Astrocyte (in vitro differentiated cells and primary cell): ENCODE results near the gene IMMP2L. TPM values are rescaled to one million over a fixed set of nuclear protein-coding genes. Genes with fewer than 3 reads are reported as not detected.
A peak's percentile ranks its signal among the peaks of the same experiment; 100 is the strongest.

ENCODE experiments used
- DNase-seq: peaks from one replicate; pipeline ENCODE4 v3.0.0-alpha.2; 2010; ENCODE audit warnings: low read depth
- FAIRE-seq: peaks from 2 replicates; lab custom pipeline; 2011; peaks lifted over from hg19 to GRCh38; lab: Jason Lieb, UNC
- H2AFZ ChIP-seq: 2 replicates; pipeline ENCODE4 v1.6.0; 2012; ENCODE audit warnings: low read depth, low read length, inconsistent platforms
- H3K27ac ChIP-seq: 2 replicates; pipeline ENCODE4 v1.5.1; 2011; ENCODE audit warnings: low read depth, low read length, inconsistent platforms
- H3K27me3 ChIP-seq: 2 replicates; pipeline ENCODE4 v1.6.0; 2011; ENCODE audit warnings: low read length, inconsistent platforms; ENCODE audit not compliant: insufficient read depth
- H3K36me3 ChIP-seq: 2 replicates; pipeline ENCODE4 v1.5.1; 2011; ENCODE audit warnings: low read length, inconsistent platforms; ENCODE audit not compliant: insufficient read depth
- H3K4me1 ChIP-seq: 2 replicates; pipeline ENCODE4 v1.5.1; 2011; ENCODE audit warnings: low read length, inconsistent platforms; ENCODE audit not compliant: insufficient read depth
- H3K4me2 ChIP-seq: 2 replicates; pipeline ENCODE4 v1.6.0; 2012; ENCODE audit warnings: low read length, inconsistent platforms
- H3K4me3 ChIP-seq: 2 replicates; pipeline ENCODE4 v1.5.1; 2011; ENCODE audit warnings: low read depth, mild to moderate bottlenecking, low read length, inconsistent platforms; ENCODE audit not compliant: insufficient read depth
- H3K79me2 ChIP-seq: 2 replicates; pipeline ENCODE4 v1.6.0; 2012; ENCODE audit warnings: mild to moderate bottlenecking, low read length, inconsistent platforms; ENCODE audit not compliant: insufficient read depth
- H3K9ac ChIP-seq: 2 replicates; pipeline ENCODE4 v1.6.0; 2012; ENCODE audit warnings: mild to moderate bottlenecking, low read length, inconsistent platforms
- H3K9me3 ChIP-seq: 2 replicates; pipeline ENCODE4 v1.5.1; 2012; ENCODE audit warnings: low read depth, mild to moderate bottlenecking, low read length, inconsistent platforms; ENCODE audit not compliant: insufficient read depth
- H4K20me1 ChIP-seq: 2 replicates; pipeline ENCODE4 v1.6.0; 2012; ENCODE audit warnings: low read length, inconsistent platforms; ENCODE audit not compliant: insufficient read depth
- H3K27ac Mint-ChIP-seq: one replicate; pipeline ENCODE4 v1.8.0; 2021; ENCODE audit warnings: mild to moderate bottlenecking, mixed read lengths; ENCODE audit not compliant: unreplicated experiment
- H3K27me3 Mint-ChIP-seq: one replicate; pipeline ENCODE4 v1.8.0; 2021; ENCODE audit warnings: low read depth, mixed read lengths; ENCODE audit not compliant: unreplicated experiment
- H3K36me3 Mint-ChIP-seq: one replicate; pipeline ENCODE4 v1.8.0; 2021; ENCODE audit warnings: low read depth, mixed read lengths; ENCODE audit not compliant: unreplicated experiment
- H3K4me1 Mint-ChIP-seq: one replicate; pipeline ENCODE4 v1.8.0; 2021; ENCODE audit warnings: low read depth, mixed read lengths; ENCODE audit not compliant: unreplicated experiment
- H3K4me3 Mint-ChIP-seq: one replicate; pipeline ENCODE4 v1.8.0; 2021; ENCODE audit warnings: mild to moderate bottlenecking, moderate library complexity, mixed read lengths; ENCODE audit not compliant: unreplicated experiment
- H3K9me3 Mint-ChIP-seq: one replicate; pipeline ENCODE4 v1.8.0; 2021; ENCODE audit warnings: mild to moderate bottlenecking, mixed read lengths; ENCODE audit not compliant: unreplicated experiment
- EZH2 ChIP-seq: IDR thresholded peaks from 2 replicates; pipeline ENCODE4 v1.6.1; 2012; ENCODE audit warnings: mild to moderate bottlenecking, low read length, inconsistent platforms; ENCODE audit not compliant: insufficient read depth
- total RNA-seq: library from RNA; stranded (reverse); gene quantifications from 2 replicates; pipeline ENCODE4 v1.2.1, GENCODE V29; 2021
- TF ChIP-seq, protein P1 (sequence below): IDR thresholded peaks from 2 replicates; pipeline ENCODE4 v1.5.1; 2011; ENCODE audit warnings: low read depth, mild to moderate bottlenecking, inconsistent platforms, low read length, moderate library complexity; ENCODE audit not compliant: insufficient read depth

The IMMP2L gene
- total RNA-seq, 1 donor from 2014 or later: 13.8 TPM

DNA sequence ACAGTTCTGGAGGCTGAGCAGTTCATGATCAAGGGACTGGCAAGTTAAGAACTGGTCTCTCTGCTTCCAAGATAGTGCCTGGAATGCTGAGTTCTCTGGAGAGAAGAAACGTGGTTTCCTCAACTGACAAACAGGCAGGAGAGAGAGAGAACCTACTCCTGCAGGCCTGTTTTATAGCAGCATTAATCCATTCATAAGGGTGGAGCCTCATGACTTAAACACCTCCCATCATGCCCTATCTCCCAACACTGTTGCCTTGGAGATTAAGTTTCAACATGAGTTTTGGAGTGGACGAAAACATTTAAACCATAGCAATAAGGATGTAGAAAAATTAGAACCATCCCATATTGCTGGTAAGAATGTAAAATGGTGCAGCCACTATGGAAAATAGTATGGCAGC is 32.3 kb upstream of the IMMP2L start:
- DNase-seq (no peak), FAIRE-seq (no peak)
- H3K4me1 Mint-ChIP-seq: no peaks in the 10 kb centered on the region
- no peak overlapping the region for H3K27ac Mint-ChIP-seq
- H3K36me3 Mint-ChIP-seq: no peaks in the 10 kb centered on the region
- Histone ChIP-seq H4K20me1 (no peaks in the 10 kb centered on the region), H3K9me3 (no peaks in the 10 kb centered on the region), H3K79me2 (no peaks in the 10 kb centered on the region), H3K9ac (no peak overlapping the region), H3K4me1 (no peaks in the 10 kb centered on the region), H3K27me3 (no peaks in the 10 kb centered on the region), H3K27ac (no peak overlapping the region), H3K4me3 (no peak overlapping the region), H3K4me2 (no peak overlapping the region), H2AFZ (no peak overlapping the region), H3K36me3 (no peaks in the 10 kb centered on the region)
- peaks cover 4% of the 10 kb centered on the region for H3K9me3 Mint-ChIP-seq
- no peak overlapping the region for H3K4me3 Mint-ChIP-seq
- no peaks in the 10 kb centered on the region for H3K27me3 Mint-ChIP-seq
- TF ChIP-seq EZH2: no peak
- TF ChIP-seq, protein P1, sequence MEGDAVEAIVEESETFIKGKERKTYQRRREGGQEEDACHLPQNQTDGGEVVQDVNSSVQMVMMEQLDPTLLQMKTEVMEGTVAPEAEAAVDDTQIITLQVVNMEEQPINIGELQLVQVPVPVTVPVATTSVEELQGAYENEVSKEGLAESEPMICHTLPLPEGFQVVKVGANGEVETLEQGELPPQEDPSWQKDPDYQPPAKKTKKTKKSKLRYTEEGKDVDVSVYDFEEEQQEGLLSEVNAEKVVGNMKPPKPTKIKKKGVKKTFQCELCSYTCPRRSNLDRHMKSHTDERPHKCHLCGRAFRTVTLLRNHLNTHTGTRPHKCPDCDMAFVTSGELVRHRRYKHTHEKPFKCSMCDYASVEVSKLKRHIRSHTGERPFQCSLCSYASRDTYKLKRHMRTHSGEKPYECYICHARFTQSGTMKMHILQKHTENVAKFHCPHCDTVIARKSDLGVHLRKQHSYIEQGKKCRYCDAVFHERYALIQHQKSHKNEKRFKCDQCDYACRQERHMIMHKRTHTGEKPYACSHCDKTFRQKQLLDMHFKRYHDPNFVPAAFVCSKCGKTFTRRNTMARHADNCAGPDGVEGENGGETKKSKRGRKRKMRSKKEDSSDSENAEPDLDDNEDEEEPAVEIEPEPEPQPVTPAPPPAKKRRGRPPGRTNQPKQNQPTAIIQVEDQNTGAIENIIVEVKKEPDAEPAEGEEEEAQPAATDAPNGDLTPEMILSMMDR: no peak

DNA sequence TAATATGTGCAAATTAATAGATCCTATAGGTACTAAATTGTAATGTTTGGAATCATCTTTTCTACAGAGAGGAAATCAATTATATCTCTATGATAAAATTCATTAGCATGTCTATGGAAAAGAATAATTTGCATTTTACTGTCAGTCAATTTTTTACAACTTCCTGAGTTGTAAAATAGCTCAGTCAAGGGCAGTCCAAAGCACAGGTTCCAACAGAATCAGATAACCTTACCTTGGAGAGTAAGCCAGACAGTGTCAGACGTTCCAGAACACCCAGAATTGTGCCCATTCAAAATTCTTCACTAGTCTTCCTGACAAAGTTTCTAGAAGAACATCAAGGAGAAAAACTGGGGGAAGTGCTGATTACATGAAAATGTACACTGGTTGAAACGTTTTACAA is 31.1 kb upstream of the IMMP2L start:
- peaks cover 4% of the 10 kb centered on the region for H3K9me3 Mint-ChIP-seq
- Histone ChIP-seq H3K27ac (no peak overlapping the region), H3K4me3 (no peak overlapping the region), H3K9ac (no peak overlapping the region), H3K27me3 (no peaks in the 10 kb centered on the region), H4K20me1 (no peaks in the 10 kb centered on the region), H2AFZ (no peak overlapping the region), H3K36me3 (no peaks in the 10 kb centered on the region), H3K4me1 (no peaks in the 10 kb centered on the region), H3K9me3 (no peaks in the 10 kb centered on the region), H3K4me2 (no peak overlapping the region), H3K79me2 (no peaks in the 10 kb centered on the region)
- FAIRE-seq (no peak), DNase-seq (no peak)
- H3K27me3 Mint-ChIP-seq: no peaks in the 10 kb centered on the region
- no peak overlapping the region for H3K4me3 Mint-ChIP-seq
- H3K36me3 Mint-ChIP-seq: no peaks in the 10 kb centered on the region
- peaks cover 2% of the 10 kb centered on the region for H3K4me1 Mint-ChIP-seq
- H3K27ac Mint-ChIP-seq: no peak overlapping the region
- TF ChIP-seq, protein P1: no peak
- no peak for TF ChIP-seq EZH2

DNA sequence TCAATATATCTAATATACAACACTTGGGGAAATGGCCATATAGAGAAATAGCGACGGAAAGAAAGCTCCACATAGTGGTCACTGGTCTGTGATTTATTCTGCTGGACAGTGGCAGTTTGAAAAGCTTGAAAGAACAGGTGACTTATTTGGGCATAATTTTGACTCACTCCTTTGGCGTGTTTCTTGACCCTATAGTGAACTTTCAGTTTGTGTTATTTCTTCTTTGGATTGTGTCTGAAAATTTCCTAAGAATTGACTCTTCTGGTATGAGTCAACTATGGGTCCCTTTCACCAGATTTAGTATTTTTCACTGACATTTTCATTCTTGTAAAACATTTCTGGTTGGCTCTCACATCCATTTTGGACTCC is 25.8 kb upstream of the IMMP2L start:
- Mint-ChIP-seq H3K27me3 (no peaks in the 10 kb centered on the region), H3K4me3 (no peak overlapping the region), H3K27ac (no peak overlapping the region), H3K4me1 (peaks cover 4% of the 10 kb centered on the region), H3K36me3 (no peaks in the 10 kb centered on the region), H3K9me3 (no peaks in the 10 kb centered on the region)
- Histone ChIP-seq H3K4me1 (no peaks in the 10 kb centered on the region), H3K27ac (no peak overlapping the region), H3K9ac (no peak overlapping the region), H3K27me3 (no peaks in the 10 kb centered on the region), H4K20me1 (no peaks in the 10 kb centered on the region), H3K36me3 (no peaks in the 10 kb centered on the region), H3K4me2 (no peak overlapping the region), H3K9me3 (no peaks in the 10 kb centered on the region), H2AFZ (no peak overlapping the region), H3K79me2 (no peaks in the 10 kb centered on the region), H3K4me3 (no peak overlapping the region)
- TF ChIP-seq, protein P1: no peak
- no peak for TF ChIP-seq EZH2
- DNase-seq: peak; percentile 10
- no peak for FAIRE-seq
